Gastrocnemius medialis (tissue), 4 donors: ENCODE results near the gene SMIM44. TPM values are rescaled to one million over a fixed set of nuclear protein-coding genes. Genes with fewer than 3 reads are reported as not detected.

Experiments
- ATAC-seq, 2 donors: fragments of 150-250 bp; one replicate each; pipeline ENCODE4 v1.9.1; 2016
- DNase-seq, 2 donors: peaks; one replicate each; pipeline ENCODE4 v3.0.0-alpha.2; 2019
- H3K27ac ChIP-seq, 4 donors: fragments of 200-600 bp; sonication (generic); 1 replicate in 1 of 4; 2 replicates in 3 of 4; pipeline ENCODE4 v1.5.1; 2016 to 2018; ENCODE audit warnings: mild to moderate bottlenecking in 2 of 4, moderate library complexity in 1 of 4
- H3K27me3 ChIP-seq, 3 donors: fragments of 200-600 bp; sonication (generic) in 2 of 3; 1 replicate in 1 of 3; 2 replicates in 2 of 3; pipeline versions ENCODE4 v1.5.1 to v1.6.0; 2016 to 2019; ENCODE audit warnings: mild to moderate bottlenecking in 1 of 3, moderate library complexity in 1 of 3
- H3K36me3 ChIP-seq, 2 donors: fragments of 200-600 bp; sonication (generic) in 1 of 2; one replicate each; pipeline ENCODE4 v1.5.1; 2017 to 2018
- H3K4me1 ChIP-seq, 2 donors: fragments of 200-600 bp; sonication (generic) in 1 of 2; one replicate each; pipeline ENCODE4 v1.5.1; 2016 to 2017; ENCODE audit warnings: mild to moderate bottlenecking in 2 of 2
- H3K4me3 ChIP-seq, 4 donors: fragments of 200-600 bp; sonication (generic) in 3 of 4; 1 replicate in 1 of 4; 2 replicates in 3 of 4; pipeline ENCODE4 v1.5.1; 2016 to 2019; ENCODE audit warnings: mild to moderate bottlenecking in 2 of 4
- H3K9me3 ChIP-seq, 3 donors: fragments of 200-600 bp; sonication (generic) in 2 of 3; 1 replicate in 1 of 3; 2 replicates in 2 of 3; pipeline ENCODE4 v1.5.1; 2016 to 2019
- CTCF ChIP-seq, 5 experiments: fragments of 450-650 bp in 3 of 5; fragments of 200-600 bp in 2 of 5; sonication (generic) in 2 of 5; IDR thresholded peaks in 4 of 5; conservative IDR thresholded peaks in 1 of 5; 1 replicate in 4 of 5; 2 replicates in 1 of 5; pipeline ENCODE4 v1.5.1; 2016 to 2019; ENCODE audit warnings: antibody characterized with exemption in 5 of 5, mild to moderate bottlenecking in 3 of 5, moderate library complexity in 3 of 5
- POLR2A ChIP-seq, 2 donors: fragments of 450-650 bp; IDR thresholded peaks; one replicate each; pipeline ENCODE4 v1.6.1; 2017; ENCODE audit warnings: antibody characterized with exemption in 2 of 2, mild to moderate bottlenecking in 2 of 2, moderate library complexity in 2 of 2
- in situ Hi-C, 4 donors: fragments of 200-750 bp; cut with MboI; loops; one replicate each; pipeline versions ENCODE4 v1.15.0 to v1.8.0; 2017; ENCODE audit warnings: low sequenced_read_pairs in 4 of 4
- intact Hi-C: fragments of 100-400 bp; cut with DNase I; formaldehyde crosslinking; loops from one replicate; pipeline ENCODE4 v1.15.1; 2023; ENCODE audit warnings: low total_unique reads
- total RNA-seq, 4 donors: library from RNA; depleted of rRNA; stranded (reverse); fragments of >200 nt; gene quantifications; one replicate each; pipeline versions ENCODE4 v1.1.0 to v1.2.3, GENCODE V29; 2016

Gene SMIM44
- total RNA-seq, 4 donors from 2014 or later: not detected

DNA sequence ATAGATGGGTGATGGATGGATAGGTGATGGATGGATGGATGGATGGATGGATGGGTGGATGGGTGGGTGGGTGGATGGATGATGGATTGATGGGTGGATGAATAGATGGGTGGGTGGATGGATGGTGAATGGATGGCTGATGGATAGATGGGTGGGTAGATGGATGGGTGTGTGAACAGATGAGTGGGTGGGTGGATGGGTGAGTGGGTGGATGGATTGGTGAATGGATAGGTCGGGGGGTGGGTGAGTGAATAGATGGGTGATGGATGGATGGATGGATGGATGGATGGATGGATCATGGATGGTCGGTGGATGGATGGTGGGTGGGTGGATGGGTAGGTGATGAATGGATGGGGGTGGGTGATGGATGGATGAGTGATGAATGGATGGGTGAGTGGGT is 6.4 kb downstream of the SMIM44 start:
- ATAC-seq: no peak
- Histone ChIP-seq H3K9me3 (no peaks in the 10 kb centered on the region), H3K4me1 (no peaks in the 10 kb centered on the region), H3K27ac (no peak overlapping the region), H3K36me3 (no peaks in the 10 kb centered on the region), H3K4me3 (no peak overlapping the region), H3K27me3 (peaks cover 26 to 36% (median 26%) of the 10 kb centered on the region in 3 donors)
- intact Hi-C loops (no loop called here), in situ Hi-C loops (loop anchor here in 2 of 4 donors (10.0 kb wide), 1 partner anchor 152 kb away; no protein-coding TSS in a partner anchor)
- no peak for TF ChIP-seq POLR2A (IDR thresholded peaks at IDR 0.05)
- no peak for TF ChIP-seq CTCF (IDR thresholded peaks at IDR 0.05 in 4 of 5, conservative IDR thresholded peaks at IDR 0.05 in 1 of 5)
- no peak for DNase-seq

DNA sequence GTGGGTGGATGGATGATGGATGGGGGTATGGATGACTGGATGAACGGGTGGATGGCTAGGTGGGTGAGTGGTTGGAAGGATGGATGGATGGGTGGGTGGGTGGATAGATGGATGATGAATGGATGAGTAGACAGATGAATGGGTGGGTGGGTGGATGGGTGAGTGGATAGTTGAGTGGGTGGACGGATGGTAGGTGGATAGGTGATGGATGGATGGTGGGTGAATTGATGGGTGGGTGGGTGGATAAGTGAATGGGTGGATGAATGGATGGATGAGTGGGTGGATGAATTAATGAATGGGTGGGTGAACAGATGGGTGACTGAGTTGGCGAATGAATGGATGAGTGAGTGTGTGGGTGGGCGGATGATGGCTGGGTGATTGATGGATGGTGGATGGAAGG is 7.8 kb downstream of the SMIM44 start:
- Histone ChIP-seq H3K27me3 (peaks cover 12 to 22% (median 12%) of the 10 kb centered on the region in 3 donors), H3K36me3 (no peaks in the 10 kb centered on the region), H3K27ac (no peak overlapping the region), H3K4me3 (no peak overlapping the region), H3K9me3 (no peaks in the 10 kb centered on the region), H3K4me1 (no peaks in the 10 kb centered on the region)
- TF ChIP-seq POLR2A (IDR thresholded peaks at IDR 0.05): no peak
- TF ChIP-seq CTCF (IDR thresholded peaks at IDR 0.05 in 4 of 5, conservative IDR thresholded peaks at IDR 0.05 in 1 of 5): no peak
- DNase-seq: no peak
- in situ Hi-C loops (loop anchor here in 2 of 4 donors (10.0 kb wide), 1 partner anchor 151 kb away; no protein-coding TSS in a partner anchor), intact Hi-C loops (no loop called here)
- no peak for ATAC-seq

- Histone ChIP-seq H3K27me3 (peaks cover 3 to 14% (median 4%) of the 10 kb centered on the region in 3 donors), H3K36me3 (no peaks in the 10 kb centered on the region), H3K4me3 (no peak overlapping the region), H3K9me3 (no peaks in the 10 kb centered on the region), H3K4me1 (no peaks in the 10 kb centered on the region), H3K27ac (no peak overlapping the region)
- in situ Hi-C loops (loop anchor here (5.0 to 10.0 kb wide), 2 partner anchors 147 to 150 kb away; no protein-coding TSS in a partner anchor), intact Hi-C loops (no loop called here)
- DNase-seq (no peak), ATAC-seq (no peak)
- TF ChIP-seq CTCF (IDR thresholded peaks at IDR 0.05 in 4 of 5, conservative IDR thresholded peaks at IDR 0.05 in 1 of 5) (no peak), POLR2A (IDR thresholded peaks at IDR 0.05) (no peak)
Observed at GRCh38 chr19:3474614-3475013, 8.6 kb downstream of the SMIM44 start.

DNA sequence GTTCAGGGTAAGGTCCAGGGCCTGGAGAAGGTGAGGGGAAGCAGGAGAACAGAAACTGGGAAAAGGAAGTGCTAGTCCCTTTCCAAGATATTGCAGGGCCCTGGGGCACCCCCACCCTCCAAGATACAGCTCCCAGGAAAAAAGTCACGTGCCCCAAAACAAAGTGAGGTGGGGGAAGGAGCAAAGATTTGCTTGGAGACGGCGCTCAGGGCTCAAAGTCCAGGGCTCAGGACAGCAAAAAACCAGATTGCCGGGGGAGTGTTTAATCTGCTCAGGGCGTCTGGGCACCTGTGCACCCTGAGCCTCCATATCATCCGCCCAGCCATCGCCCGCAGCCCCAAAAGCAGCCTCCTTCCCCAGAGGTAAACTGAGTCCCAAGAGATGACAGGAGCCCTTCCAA is 9.2 kb downstream of the SMIM44 start:
- Histone ChIP-seq H3K9me3 (no peaks in the 10 kb centered on the region), H3K27ac (no peak overlapping the region), H3K4me3 (no peak overlapping the region), H3K36me3 (no peaks in the 10 kb centered on the region), H3K4me1 (no peaks in the 10 kb centered on the region), H3K27me3 (peaks cover 0 to 10% (median 0%) of the 10 kb centered on the region in 3 donors)
- ATAC-seq: no peak
- in situ Hi-C loops: loop anchor here (5.0 to 10.0 kb wide), 2 partner anchors 147 to 149 kb away; no protein-coding TSS in a partner anchor
- DNase-seq: no peak
- TF ChIP-seq POLR2A (IDR thresholded peaks at IDR 0.05) (no peak), CTCF (IDR thresholded peaks at IDR 0.05 in 4 of 5, conservative IDR thresholded peaks at IDR 0.05 in 1 of 5) (no peak)
- intact Hi-C loops: no loop called here
